D341Med (cell line): ENCODE measurements around the gene UMODL1.

ENCODE experiments used
- DNase-seq: peaks from one replicate; pipeline ENCODE4 v3.0.0; 2012; ENCODE audit warnings: low spot score

Gene UMODL1

DNA sequence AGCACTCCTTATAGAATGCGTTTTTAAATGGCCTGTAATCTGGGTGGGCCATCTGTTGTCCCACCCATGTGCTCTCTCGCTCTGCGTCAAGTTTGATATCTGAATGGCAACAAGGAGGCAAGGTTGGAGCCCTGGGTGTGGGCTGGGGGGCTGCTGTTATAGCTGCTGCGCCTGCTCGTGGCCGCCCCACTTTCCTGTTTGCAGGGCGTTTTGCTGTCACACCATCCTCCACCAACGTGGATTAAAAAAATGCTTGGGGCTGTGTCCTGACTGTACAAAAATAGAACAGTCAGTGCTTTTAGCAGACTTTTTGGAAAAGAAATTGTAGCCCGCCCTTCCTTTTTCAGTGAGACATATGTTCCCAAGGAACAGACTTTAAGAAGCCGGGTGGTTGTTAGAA lies 25.4 kb downstream of the UMODL1 start:
- no peak for DNase-seq

DNA sequence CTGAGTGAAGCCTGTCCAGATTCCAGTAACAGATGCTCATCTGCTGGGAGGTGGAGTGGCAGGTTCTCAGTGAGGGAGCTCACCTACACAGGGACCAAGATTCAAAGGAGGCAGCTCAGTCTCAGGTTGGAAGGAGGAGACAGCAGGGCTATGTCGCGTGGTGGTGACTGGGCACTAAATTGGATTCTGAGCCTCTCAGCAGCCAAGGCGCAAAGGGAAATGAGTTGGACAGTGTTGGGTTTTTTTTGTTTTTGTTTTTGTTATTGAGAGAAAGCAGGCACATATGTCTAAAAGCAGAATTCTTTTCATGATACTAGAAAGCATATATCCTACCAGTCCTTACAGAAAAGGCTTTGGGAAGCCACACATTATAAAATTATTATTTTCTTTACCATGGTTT lies 26.2 kb downstream of the UMODL1 start:
- no peak for DNase-seq

DNA sequence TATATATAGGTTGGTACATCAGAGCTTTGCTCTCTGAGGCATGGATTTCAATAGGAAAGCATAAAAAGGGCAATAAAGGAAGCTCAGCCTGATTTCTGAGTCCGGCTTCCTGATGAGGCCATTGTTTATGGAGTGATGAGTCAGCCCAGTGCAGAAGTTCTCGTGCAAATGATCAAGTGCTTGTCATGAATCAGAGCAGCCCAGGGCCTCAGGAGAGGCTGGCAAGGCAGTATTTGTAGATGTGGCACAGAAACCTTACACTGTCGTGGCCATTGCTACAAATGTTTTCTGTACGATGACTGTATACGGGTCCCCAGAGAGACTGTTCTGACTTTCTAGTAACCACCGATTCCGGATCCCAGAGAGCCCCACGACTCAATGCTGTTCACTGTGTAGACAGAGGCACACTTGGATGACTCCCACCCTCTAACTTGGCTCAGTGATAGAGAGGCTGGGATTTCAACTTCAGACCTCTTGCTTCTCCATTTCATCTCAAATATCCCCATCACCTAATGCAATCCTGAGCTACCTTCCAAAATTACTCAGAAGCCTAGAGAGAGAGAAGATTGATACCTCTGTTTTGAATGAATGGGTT lies 26.8 kb downstream of the UMODL1 start:
- DNase-seq = no peak

DNA sequence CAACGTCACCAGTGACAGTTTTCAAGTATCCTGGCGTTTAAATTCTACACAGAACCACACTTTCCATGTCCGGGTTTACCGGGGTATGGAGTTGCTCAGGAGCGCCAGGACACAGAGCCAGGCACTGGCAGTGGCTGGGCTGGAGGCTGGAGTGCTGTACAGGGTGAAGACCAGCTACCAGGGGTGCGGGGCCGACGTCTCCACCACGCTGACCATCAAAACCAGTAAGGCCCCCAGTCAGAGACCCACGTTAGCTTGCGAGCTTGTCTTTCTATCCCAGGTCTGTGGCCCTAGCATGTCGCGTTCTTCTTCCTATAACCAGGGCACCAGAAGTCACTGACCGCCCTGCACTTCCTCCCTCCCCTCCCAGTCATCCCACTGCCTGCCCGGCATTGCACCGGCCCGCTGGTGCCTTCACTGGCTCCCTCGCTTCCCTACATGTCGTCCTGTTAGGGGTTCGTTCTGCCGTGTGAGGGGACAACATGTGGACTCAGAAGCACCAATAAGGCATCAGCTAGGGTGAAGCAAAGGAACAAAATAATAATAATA lies 27.9 kb downstream of the UMODL1 start:
- DNase-seq = no peak

DNA sequence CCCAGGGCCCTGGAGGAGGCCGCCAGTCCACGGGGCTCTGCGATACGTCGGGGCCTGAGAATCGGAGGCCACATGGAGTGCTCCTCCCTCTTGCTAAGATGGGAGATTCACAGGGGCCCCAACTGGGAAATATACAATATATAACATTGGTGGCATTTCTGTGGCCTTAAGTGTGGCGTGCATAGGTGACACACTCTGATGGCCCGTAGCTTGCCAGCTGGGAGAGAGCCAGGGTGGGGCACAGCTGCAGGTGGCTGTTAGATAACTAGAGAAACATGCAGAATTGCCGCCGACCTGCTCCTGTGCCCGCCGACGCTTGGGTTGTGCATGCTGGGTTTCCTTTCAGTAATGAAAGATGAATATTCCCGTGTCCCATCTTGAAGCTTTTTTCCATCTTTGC lies 30.1 kb downstream of the UMODL1 start:
- DNase-seq = no peak

DNA sequence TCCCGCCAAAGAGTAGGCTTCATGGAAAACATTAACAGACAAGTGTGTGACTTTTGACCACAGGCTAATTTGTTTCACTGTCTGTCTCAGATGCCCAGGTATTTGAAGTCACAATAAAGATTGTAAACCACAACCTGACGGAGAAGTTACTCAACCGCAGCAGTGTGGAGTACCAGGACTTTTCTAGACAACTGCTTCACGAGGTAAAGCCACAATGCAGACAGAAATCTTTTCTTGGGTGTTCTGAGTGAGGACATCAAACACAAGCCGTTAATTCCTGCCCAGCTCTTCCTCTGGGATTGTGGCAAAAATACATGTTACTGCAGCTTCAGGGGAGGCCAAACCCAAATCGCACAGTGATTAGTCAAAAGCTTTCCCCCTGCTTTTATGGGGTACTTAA lies 31.0 kb downstream of the UMODL1 start:
- no peak for DNase-seq

DNA sequence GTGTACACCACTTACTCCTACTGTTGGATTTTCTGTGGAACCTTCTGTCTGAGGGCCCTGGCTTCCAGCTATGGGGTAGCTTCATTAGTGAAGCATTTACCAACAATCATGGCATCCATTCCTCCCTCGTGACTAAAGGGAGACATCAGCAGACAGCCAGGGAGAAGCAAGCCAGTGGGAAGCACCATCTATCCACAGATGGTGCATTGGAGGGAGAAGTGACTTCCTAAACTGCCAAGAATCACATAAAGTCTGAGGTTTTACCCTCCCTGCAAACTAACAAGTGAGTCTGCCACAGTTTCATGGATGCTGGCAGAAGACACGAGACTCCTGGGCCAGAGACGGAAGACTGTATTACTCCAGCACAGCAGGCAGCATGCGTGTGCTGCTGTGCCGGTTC lies 31.4 kb downstream of the UMODL1 start:
- no peak for DNase-seq

DNA sequence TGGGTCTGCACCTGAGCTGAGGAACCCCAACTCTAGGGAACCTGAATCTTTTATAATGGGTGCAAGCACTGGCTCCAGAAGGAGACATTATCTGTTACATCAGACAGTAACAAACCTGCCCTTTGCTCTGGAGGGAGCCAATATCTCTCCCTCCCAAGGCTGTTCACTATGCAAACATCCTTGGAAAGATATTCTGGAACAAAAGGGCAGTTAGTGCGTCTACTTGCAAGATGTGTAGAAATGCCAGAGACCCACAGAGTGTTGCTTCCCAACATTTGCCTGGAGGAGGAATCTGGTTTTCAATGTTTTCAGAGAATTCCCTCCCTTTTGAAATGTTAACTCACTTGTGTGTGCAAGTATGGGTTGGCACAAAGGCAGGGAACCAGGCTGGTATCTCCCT lies 31.9 kb downstream of the UMODL1 start:
- DNase-seq = no peak

DNA sequence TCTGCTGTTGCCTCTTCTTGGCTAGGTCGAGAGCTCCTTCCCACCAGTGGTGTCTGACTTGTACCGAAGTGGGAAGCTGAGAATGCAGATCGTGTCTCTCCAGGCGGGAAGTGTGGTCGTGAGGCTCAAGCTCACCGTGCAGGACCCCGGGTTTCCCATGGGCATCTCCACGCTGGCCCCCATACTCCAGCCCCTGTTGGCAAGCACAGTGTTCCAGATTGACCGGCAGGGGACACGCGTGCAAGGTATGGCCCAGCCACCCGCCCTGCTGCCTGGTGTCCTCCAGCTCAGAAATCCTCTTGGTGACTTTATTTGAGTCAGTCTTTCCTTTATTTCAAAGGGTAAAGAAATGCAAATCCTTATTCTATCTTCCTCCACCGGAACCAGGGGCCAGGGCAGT lies 32.7 kb downstream of the UMODL1 start:
- DNase-seq = no peak

DNA sequence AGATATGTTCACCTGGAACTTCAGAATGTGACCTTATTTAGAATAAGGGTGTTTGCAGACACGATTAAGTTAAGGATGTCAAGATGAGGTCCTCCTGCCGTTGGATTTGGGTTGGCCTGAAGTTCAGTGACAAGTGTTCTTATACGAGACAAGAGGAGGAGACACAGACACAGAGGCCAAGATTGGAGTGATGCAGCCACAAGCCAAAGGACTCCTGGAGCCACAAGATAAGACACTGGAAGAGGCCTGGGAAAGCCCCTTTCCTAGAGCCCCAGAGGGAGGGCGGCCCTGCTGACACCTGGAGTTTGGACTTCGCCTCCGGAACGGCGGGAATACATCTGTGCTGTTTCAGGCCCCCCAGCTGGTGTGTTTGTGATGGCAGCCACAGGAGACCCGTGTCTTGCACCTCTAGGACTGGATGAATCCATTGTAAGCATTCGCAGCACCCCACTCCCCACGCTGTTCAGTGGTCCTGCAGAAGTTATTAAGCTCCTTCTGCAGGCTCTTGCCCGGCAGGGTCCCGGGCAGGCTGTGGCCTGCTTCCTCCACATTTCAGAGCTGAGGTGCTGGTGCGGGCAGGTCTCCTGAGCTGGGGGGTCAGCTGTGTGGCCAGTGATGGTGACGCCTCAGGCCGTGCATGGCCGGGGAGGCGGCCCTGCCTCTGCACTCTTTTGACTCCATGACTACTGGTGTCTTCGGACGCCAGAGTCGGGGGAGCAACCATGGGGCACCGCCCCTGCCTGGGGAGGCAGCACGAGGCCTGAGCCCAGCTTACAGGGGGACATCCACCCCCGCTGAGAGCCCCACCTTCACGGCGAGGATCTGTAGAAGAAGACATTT lies 34.6 kb downstream of the UMODL1 start:
- DNase-seq = no peak

DNA sequence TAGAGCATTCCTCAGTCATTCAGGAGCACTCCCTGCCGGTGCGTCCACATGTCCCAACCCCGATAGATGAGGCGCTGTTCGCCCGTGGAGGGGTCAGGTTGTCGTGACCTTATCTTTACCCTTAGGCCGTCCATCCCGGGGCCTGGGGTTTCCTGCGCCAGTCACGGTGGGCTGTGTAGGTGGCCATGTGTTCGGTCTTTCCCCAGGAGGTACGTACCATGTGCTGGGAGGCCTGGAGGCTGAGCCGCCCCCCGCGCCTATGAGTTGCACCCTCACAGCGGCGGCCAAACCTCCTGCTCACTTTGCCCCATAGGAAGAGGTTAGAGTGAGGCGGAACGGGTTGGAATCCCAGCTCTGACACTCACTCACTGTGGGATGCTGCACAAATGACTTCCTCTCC lies 35.3 kb downstream of the UMODL1 start:
- DNase-seq = no peak

DNA sequence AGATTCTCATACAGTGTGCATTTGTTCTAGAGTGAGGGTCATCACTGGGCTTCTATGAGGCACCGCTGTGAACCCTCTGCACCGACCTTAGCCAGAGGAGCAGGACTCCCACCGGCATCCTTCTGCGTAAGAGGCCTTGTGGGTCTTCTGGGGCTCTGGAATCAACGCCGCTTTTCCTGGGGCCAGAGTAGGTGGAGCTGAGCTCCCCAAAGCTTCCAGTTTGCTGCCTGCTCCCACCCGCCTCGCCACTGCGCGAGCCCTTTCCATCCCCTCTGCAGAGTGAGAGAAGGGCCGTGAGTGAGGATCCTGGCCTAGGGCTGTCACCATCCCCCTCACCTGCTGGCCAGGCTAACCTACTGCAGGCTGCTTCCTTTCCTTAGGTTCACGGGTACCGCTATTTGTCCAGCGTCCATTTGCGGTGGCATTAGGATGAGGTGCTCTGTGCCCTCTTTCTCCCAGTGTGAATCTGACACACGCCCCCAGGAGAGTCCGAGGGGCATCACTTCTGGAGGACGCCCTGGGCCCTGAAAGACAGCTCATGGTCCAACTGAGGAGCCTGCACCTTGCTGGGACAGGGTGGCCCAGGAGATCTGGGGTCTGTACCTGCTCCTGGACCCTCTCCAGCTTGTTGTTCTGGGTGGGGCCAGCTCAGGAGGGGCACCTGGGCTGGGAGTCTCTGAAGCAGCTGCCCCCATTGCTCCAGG lies 36.2 kb downstream of the UMODL1 start:
- DNase-seq = no peak

DNA sequence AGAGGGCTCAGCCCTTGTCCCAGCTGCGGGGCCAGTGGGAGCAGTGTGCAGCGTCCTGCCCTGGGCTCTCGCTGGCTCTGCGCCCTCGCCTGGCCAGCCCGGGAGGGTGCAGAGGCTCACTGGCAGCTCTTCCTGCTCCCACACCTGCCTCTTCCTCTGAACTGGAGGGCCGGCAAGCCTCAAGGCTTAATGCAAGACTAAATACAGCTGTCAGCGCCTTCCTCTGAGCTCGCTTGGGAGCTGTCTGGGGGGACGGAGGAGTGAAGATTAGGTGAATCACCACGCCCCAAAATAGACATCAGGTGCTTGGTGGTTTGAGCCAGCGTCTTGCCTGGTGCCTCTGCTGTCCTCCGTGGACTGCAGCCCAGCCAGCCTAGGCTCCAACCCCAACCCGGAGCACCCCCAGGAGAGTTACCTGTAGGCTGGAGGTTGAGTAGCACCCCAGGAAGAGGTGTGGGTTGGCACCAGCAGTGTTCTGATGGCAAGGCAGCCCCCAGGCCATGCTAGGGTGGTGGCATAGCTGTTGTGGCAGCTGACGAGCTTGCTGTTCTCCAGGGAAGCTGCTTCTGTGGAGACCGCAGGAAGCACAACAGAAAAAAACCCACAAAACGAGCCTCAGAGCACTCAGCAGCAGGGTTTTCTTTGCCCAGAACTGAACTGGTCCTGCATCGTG lies 36.9 kb downstream of the UMODL1 start:
- DNase-seq = no peak

DNA sequence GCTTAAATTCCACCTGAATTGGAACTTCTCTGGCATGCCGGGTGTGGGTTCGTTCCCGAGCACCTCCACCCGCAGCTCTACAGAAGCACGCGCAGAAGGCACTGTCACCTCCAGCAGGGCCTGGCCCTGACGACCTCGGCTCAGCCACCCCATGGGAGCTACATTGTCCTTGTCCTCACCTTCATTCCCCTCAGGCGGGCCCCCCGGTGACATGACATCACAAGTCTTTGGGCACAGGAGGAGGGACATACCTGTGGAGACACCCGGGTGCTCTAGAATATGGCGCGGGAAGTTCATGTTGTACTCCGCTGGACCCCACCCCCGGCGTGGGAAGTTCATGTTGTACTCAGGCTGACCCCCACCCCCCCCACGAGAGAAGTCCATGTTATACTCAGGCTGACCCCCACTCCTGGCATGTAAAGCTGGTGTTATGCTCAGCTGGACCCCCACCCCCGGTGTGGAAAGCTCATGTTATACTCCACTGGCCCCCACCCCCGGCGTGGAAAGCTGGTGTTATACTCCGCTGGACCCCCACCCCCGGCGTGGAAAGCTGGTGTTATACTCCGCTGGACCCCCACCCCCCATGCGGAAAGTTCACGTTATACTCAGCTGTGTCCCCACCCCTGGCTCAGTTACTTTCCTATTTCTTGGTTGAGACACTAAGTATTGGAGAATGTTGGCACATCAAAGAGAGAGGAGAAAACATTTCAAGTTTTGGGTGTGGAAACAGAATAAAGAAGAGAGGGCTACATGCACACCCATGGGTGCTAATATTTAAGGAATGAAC lies 37.6 kb downstream of the UMODL1 start:
- no peak for DNase-seq

DNA sequence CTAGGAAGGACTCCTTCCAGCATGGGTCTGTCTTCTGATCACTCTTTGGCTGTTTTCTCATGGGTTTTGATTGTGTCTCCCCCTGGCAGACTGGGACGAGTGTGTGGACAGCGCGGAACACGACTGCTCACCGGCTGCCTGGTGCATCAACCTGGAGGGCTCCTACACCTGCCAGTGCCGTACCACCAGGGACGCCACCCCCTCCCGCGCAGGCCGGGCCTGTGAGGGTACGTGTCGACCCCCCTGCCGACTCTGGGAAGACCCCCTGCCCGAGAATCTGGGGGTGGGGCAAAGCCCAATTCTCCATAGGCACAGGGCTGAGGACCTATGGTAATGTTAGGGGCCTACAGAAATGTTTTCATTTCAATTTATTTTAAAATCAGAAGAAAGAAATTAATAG lies 38.4 kb downstream of the UMODL1 start:
- DNase-seq = no peak

DNA sequence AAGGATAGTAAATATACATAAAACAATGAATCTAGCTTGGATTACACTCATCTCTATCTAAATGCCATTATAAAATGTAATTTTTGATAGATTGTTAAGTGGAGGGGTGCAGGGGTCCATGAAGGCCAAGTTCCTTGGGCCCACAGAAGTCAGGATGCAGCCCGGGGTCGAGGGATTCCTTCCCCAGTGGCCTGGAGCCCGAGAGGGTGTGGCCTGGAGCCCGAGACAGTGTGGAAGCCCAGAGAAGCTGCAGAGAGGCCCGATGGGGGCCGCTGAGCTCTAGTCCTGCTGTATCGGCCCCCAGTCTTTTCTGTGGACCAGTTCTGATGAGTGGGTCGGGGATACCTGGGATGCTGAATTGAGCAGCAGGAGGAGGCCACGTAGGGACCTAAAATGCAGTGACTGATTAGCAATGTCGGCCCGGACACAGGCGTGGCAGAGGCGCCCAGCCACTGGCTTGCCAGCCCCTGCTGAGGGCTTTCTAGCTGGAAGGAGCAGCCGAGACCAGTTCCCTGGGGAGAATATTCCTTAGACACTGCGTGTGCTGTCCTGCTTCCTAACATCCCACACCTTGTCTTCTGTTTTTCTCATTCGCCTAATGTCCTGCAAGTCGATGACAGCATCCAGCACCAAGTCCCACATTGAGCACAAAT lies 38.9 kb downstream of the UMODL1 start:
- no peak for DNase-seq

DNA sequence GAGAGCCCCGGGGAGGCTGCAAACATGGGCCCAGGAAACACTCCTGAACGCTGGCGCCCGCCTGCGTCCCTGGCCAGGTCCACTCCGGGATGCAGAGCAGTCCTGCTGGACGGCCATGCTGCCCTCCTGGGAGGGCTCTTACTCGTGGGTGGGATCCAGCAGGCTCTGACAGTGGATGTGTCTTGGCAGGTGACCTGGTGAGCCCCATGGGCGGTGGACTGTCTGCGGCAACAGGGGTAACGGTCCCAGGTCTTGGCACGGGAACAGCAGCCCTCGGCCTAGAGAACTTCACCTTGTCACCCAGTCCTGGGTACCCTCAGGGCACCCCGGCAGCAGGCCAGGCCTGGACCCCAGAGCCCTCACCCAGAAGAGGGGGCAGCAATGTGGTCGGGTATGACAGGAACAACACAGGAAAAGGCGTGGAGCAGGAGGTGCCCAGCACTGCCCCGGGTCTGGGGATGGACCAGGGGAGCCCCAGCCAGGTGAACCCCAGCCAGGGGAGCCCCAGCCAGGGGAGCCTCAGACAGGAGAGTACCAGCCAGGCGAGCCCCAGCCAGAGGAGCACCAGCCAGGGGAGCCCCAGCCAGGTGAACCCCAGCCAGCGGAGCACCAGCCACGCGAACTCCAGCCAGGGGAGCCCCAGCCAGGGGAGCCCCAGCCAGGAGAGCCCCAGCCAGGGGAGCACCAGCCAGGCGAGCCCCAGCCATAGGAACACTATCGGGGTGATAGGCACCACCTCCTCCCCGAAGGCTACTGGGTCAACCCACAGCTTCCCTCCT lies 39.8 kb downstream of the UMODL1 start:
- DNase-seq = no peak

DNA sequence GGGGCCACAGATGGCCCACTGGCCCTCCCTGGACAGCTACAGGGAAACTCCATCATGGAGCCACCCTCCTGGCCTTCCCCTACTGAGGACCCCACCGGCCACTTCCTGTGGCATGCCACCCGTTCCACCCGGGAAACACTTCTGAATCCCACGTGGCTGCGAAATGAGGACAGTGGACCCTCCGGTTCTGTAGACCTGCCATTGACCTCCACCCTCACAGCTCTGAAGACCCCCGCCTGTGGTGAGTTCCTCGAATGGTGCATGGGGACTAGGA lies 40.3 kb downstream of the UMODL1 start:
- no peak for DNase-seq

DNA sequence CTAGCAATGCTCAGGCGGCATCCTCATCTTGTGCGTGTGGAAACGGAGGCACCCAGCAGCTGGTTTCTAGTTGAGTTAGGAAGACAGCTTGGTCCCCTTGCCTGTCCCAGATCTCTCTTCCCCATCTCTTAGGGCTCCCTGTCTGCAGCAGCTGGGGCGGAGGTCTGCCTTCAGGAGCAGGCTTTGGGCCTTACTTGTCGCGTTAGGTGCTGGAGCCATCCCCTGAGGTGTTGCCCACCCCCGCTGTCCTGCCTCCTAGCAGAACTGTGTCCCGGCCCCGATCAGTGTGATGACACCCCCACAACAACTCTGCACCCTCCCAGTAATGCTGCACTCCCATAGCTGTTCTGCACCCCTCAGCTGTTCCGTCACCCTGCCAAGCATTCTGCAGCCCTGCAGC lies 40.7 kb downstream of the UMODL1 start:
- no peak for DNase-seq

DNA sequence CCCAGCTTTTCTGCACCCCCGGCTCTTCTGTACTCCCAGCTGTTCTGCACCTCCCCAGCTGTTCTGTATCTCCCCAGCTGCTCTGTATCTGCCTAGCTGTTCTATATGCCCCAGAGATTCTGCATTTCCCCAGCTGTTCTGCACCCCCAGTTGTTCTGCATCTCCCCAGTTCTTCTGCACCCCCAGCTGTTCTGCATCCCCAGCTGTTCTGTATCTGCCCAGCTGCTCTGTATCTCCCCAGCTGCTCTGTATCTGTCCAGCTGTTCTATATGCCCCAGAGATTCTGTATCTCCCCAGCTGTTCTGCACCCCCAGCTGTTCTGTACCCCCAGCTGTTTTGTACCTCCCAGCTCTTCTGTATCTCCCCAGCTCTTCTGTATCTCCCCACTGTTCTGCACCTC lies 41.1 kb downstream of the UMODL1 start:
- no peak for DNase-seq

DNA sequence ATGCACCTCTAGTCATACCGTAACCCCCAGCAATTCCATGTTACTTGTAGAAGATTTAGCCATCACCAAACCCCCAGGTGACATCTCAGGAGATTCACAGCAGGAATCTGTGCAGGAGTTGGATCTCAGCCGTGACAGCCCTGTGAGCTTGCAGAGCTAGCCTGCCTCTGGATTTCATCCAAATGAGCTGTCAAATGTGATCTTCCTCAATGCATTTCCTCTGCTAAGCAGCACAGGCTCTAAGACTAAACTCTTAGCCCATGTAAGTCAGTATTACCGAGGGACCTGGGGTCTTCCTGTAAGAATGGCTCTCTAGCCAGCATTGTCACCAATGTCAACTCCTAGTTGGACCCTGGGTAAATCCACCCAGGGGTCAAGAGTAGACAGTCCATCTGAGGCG lies 41.7 kb downstream of the UMODL1 start:
- no peak for DNase-seq
